ENCODE data around the gene TNRC6B.
"Not testable (repeated sequence)": the region's sequence is repeated elsewhere in the genome, so short reads cannot be mapped to it uniquely, and the experiment has no call there.

Gene TNRC6B

DNA sequence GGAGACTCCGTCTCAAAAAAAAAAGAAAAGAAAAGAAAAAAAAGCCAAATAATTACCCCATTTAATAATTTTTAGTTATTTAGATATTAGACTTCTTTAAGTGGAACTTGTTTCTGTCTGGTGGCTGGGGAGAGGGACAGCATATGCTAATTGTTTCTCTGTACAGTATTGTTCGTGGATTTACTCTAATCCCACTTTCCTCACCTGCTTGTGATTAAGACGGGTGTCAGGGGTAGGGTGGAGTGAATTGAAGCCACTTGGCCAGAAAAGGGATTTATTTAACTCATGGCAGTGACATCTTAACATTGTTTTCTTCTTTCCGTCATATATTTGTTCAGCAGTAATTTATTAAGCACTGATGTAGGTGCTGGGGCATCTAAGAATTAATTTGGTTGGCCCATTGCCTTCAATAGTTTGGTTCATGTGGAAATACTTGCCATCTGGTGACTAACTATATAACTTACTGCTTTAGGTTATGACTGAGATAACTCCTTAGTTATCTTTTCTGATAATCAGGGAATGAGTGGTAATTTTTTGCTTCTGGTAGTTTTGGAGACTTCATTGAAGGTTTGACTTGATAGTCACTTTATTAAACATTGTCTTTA, 4.6 kb downstream of the TNRC6B start:
- DNase-seq = no peak

DNA sequence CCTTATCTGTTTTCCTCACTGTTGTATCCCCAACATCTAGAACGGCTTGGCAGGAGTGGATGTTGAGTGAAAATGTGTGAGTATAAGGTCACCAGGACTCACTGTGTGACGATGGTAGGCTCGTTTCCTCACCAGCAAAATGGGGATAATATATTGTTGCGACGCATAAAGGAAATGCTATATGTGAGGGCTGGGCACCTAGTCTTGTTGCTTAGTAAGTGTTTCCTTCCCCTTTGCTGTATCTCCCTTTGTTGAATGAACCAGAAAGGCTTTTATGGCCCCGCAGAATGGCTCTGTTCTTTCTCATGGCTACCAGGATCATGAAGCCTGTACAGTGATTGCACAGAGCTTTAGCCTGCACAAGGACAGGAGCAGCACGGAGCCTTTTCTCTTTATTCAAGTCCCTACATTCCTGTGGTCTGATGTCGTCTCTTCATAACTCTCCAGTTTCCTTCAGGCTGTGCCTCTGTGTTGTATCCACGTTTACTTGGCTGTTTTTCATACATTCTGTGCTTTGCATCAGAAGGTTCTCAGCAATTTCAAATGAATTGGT, 5.4 kb downstream of the TNRC6B start:
- no peak for DNase-seq

DNA sequence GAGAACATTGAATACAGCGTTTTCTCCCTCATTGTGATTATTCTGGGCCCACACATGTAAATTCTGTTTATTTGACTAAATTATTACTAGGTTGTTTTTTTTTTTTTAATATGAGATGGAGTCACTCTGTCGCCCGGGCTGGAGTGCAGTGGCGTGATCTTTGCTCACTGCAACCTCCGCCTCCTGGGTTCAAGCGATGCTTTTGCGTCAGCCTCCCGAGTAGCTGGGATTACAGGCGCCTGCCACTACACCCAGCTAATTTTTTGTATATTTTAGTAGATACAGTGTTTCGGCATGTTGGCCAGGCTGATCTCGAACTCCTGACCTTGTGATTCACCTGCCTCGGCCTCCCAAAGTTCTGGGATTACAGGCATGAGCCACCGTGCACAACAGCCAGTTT, 5.9 kb downstream of the TNRC6B start:
- not testable (repeated sequence) for DNase-seq

DNA sequence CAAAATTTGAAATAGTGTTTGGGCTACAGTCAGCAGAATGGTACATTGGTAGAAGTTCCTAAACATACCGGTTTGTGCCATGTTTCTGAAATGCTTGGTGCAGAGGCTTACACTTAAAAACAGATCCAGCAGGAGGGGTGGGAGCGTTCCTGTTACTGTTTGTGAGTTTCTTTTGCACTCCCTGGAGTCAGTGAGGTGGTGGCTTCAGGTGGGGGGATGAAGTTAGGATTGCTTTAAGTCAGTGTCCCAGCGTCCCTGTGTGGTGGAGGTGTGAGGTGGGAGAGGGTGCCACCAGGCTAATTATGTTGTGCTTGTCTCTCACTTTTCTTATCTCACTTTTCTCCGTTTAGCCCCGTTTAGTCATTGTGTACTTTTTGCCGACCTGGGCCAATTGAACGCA, 9.7 kb downstream of the TNRC6B start:
- no peak for DNase-seq

DNA sequence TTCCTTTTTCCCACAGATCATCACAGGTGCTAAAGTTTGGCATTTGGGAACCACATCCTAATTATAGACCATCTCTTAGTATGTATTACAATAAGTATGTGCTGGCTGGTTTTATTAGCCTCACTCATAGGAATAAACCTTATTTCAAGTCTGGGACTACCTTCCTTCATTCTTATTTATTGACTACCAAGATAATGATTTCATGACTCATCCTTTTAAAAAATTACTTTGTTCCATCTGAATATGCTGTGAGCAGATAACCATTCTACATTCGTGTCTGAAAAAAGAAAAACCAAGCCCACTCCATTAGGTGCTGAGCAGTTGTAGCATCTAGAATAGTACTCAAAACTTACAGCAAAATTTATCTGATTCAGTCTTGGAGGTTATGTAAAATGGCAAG, 12.3 kb downstream of the TNRC6B start:
- DNase-seq = no peak

DNA sequence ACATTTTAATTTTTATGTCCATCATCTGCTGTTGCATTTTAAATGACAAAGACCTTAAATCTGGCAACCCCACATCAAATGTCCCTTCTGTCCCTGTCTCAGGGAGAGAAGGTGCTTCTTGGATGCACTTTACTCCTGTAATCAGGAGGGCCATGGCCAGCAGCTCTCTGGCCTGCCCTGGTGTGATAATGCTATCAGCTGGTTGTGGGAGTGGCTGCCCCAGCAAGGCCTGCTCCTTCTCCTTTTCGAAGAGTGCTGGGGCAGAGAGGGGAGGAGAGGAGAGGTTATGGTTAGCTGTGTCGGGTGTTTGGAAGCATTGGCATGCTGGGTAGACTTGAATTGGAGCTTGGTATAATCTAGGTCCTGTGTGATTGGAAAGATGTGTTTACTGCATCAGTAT, 12.8 kb downstream of the TNRC6B start:
- no peak for DNase-seq

DNA sequence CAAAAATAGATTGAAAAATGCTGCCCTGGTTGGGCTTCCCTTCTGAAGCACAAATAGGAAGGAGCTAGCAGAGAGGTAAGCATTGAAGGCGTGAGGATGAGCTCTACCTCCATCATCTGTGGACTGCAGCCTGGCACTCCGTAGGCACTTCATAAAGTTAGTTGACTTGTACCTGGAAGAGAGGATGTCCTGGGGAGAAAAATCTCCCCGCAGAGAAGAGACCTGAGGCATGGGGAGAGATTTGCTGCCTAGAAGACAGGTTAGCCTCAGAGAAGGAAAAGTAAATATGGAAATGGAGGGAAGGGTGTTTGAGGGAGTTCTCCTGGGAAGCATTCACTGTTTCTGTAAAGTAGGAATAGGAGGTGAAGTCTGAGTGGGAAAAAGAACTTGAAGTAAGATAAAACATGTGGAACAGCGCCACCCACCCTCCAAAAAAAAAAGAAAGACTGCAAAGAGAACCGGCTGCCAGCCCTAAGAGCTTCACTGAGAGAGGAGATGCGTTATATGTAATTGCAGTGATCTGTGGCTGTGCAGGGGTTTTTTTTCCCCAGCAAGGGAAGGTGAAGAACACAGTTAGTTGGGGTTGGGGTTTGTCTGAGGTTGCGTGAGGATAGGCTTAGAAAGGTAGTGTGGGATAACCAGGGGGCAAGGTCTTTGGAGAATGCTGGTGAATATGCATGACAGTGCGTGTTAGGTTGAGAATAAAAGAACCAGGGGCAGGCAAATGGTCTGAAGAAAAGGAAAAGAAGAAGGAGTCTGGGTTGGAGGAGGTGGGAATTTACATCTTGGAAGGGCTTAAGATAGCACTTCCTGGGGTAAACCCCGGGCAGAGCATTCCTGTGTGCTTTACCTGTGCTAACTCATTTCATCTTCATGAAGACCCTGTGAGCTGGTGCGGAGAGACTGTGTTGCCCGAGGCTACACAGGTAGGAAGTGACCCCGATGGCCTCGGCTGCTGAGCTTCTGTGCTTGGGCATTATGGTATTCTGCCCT, 16.0 kb downstream of the TNRC6B start:
- DNase-seq = no peak

DNA sequence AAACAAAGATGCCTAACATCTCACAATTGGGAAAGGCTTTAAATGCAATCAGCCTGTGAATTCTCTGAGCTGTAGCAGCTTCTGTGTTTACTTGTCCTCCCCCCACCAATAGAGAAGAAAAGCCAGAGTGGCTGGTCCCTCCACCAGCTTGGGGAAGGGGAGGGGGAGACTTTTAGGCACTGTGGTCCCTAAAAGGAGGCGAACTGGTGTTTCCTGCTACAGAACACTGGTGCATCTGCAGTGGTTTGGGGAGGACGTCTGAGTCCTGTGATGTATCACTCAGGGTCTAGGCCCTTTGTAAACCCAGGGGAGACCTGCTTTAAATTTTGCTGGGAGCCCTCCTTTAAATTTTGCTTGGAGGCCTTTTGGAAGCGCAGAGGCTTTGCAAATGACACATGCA, 16.9 kb downstream of the TNRC6B start:
- DNase-seq = no peak

DNA sequence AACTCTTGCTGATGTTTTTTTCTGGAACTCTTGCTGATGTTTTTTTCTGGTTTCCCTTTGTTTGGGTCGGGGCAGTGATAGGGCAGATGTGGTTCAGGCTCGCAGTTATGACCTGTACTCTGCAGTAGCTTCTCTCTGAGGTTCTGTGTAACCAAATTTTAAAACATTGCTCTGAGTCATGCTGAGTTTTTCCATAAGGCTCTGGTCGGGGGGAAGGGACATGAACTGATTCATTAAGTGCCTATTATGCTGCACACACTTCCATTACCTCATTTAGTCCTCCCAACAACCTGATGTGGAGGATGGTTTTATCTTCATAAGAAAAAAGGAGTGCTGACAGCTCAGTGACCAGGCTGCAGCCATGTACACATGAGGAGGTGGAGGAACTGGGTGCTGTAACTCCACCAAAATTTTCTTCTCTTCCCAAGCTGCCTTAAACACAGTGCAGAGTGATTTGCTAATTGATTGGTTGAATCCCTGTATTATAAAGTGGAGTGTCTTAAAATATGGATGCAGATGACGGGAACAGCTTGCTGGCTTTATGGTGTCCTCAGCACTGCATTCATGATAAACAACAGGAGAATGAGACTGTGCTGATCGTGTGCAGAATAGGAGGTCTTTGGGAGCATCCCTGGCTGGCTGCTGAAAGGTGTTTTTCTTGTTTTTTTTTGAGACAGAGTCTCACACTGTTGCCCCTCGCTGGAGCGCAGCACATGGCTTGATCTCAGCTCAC, 19.1 kb downstream of the TNRC6B start:
- no peak for DNase-seq

DNA sequence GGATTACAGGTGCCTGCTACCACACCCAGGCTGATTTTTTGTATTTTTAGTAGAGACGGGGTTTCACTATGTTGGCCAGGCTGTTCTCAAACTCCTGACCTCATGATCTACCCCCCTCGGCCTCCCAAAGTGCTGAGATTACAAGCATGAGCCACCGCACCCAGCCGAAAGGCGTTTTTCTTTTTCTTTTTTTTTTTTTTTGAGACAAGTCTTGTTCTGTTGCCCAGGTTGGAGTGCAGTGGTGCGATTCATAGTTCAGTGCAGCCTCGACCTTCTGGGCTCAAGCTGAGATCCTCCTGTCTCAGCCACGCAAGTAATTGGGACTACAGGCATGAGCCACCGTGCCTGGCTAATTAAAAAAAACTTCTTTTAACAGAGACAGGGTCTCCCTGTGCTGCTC, 19.7 kb downstream of the TNRC6B start:
- not testable (repeated sequence) for DNase-seq

DNA sequence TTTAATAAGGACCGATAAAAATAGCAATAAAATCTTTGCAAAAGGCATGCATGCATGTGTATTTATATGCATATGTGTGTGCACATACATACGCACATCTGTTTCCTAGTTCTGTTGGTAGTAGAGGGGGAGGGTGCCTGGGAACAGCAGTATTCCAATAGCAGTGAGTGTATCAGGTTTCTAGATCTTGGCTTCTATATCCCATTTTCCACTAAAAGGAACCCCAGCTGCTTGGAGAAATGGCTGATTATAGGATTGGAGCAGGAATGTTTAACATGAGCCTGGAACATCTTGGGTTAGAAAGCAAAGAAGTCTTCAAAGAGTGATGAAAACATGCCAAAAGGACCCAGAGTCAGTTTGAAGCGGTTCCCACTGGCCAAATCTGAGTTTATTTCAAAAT, 21.0 kb downstream of the TNRC6B start:
- no peak for DNase-seq

DNA sequence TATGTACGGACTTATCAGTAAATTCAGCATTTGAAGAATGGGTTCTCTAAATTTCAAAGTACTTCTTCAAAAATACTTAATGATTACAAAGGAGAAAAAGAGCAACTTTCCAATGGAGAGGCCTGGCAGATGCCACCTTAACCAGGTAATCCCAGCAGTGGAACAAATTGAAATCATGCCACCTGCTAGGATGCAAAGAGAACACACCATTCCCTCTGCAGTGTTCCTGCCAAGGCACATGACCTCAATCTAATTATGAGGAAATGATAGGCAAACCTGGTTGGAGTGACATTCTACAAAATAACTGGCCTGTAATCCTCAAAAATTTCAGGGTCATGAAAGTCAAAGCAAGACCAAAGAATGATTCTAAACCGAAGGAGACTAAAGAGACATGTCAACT, 21.5 kb downstream of the TNRC6B start:
- DNase-seq = no peak

DNA sequence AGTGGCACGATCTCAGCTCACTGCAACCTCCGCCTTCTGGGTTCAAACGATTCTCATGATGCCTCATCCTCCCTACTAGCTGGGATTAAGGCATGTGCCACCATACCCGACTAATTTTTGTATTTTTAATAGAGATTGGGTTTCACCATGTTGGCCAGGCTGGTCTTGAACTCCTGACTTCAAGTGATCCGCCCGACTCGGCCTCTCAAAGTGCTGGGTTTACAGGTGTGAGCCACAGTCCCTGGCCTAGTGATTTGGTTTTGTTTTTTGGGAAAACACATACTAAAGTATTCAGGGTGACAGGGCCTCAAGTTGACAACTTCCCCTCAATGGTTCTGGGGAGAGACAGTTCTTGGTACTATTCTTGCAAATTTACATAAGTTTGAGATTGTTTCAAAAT, 22.1 kb downstream of the TNRC6B start:
- no peak for DNase-seq

DNA sequence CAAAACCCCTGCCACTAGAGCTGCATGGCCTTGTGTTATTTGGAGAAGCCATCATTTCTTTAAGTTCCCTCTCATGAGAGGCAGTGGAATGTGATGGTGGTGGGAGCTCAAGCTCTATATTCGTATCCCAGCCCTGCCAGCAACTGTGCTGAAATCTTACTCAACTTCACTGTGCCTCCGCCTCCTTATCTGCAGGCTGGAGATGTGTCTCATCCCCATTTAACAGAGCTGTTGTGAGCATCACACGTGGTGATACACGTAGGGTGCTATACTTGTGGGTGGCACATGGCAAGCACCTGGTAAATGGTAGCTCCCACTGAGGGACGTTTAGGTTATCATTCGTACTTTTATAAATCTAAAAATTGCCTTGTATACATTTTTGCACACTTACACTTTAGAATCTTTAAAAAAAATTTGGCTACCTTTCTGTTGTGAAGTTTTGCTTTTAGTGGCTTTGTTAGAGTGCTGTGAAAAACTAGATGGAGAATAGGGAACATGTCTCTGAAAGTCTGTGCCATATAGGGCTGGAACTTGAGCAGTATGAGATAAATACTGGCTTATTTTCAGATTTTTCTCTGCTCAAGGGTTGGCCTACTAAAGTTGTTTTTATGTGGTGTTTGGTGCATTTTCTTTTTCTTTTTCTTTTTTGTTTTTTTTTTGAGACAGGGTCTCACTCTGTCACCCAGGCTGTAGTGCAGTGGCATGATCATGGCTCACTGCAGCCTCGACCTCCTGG, 23.2 kb downstream of the TNRC6B start:
- DNase-seq = no peak

DNA sequence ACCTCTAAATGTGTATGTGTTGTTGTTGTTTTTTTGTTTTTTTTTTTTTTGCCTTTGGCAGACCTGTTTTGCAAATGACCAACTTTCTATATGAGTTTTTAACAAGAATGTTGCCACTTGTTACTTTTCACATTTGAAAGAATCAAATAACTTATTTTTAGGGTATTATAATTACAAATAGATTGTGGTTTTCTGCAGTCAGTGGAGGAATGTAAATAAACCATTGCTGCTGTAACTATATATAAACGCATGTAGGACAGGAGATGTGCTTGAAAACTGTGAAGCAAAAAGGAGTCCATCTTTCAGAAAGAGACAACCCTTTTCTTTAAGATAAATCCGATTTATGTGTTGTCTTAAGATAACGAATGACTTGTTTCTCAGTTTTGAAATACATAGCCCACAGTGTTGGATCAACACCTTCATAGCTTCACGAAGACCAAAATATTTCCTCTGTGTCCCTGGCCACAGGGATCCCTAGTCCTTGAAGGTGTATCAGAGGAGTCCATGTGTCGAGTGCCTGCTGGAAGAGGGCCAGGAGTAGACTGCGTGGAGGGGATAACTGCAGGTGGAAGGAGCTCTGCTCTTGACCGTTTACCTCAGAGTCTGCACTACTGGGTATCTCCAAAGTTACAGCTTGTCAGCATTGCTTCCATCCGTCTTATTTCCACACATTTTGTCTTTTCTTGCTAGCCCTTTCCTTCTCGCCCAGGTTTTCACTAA, 24.7 kb downstream of the TNRC6B start:
- no peak for DNase-seq

DNA sequence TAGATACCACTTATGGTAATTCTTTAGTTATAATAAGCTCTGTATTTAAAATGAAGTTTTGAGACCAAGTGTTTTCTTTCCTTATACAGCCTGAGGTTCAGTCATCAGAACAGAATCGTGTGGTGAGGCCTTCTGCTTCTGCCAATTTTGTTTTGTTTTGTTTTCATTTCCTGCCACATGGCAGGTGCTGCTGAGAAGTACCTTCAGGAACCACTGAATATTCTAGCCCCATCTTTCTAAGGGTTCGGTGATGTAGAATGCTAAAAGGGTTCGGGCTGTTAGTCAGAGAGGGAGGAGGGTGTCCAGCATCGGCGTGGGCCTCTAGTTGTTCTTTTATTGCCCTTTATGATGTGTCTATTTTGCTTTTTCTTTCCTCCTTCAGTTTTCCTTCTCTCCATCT, 25.8 kb downstream of the TNRC6B start:
- no peak for DNase-seq

DNA sequence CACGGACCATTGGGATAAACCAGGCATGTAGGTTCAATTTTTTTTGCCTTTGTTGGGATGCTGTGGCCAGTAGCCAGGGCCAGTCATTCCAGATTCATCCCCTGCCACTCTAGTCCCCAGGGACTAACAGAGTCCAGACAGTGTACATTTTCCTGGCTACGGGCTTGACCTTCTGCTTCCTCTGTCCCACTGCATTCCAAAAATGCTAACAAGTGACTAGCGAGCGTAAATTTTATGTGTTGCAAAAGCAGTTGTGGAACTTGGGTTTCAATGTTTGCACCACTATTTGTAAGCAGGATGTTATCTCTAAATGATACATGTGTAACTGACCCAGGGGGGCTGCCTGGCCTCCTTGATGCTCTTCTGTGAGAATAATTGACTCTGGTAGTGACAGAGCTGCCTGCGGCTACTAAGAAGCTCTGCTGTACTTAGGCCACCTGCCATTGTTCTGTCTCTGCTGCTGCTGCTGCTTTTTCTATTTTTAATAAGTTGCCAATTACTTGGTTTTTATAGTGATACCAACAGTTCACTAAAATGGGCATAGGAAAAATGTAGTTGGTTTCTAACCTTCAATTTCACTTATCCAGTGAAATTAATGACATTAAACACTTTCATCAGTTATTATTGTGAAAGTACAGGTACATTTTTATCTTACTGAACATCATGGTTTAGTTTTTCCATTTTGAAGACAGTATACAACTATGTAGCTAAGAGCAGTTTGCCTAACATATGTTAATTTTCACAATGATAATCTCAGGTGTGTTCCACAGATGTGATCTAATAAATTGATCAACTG, 26.8 kb downstream of the TNRC6B start:
- no peak for DNase-seq

DNA sequence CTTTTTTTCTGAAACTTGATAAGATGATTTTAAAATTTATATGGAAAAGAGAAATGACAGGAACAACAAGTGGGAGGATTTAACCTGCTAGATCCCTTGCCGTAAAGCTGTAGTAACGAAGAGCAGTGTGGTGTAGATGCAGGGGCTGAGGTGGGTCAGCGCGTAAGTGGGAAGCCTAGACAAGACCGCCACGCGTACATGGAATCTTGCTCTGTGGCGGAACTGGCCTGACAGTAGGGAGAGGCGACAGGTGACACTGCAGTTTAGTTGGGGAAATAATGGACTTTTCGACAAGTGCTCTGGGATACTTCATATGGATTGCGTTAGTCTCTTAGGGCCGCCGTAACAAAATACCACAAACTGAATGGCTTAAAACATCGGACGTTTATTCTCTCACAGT, 28.8 kb downstream of the TNRC6B start:
- no peak for DNase-seq

DNA sequence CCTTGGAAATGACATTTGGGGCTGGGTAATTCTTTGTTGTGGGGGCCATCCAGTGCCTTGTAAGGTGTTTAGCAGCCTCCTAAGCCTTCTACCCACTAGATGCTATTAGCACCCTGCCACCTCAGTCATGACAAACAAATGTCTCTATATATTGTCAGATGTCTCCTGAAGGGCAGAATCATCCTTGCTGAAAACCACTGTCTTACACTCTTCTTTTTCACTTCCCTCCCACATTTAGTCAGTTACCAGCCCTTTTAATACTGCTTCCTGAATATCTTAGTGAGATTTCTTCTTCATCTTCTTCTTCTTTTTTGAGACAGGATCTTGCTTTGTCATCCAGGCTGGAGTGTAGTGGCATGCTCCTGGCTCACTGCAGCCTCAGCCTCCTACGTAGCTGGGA, 33.1 kb downstream of the TNRC6B start:
- no peak for DNase-seq

DNA sequence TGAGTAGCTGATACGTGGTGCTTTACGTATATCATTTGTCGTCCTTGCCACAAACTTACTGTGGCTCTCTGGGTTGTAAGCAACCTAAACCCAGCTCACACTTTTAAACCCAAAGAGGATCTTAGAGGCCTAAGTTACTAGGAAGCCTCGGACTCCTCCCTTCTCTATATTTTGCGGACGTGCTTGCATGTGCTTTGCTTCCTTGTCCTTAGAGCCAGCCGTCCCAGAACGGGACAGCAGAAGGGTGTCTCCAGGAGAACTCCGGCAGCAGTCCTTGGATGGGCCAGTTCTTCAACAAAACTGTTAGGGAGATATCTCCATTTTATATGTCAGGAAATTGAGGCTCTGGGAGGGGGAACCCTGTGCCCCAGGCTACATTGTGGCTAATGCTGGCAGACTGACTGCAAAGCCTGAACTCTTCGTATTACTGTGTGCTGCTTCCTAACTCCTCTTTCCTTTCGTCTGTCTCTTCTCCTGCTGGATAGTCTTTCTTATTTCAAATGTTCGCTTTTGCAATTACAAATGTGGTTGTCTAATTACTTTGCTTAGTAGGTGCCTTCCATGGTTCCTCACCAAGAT, 33.8 kb downstream of the TNRC6B start:
- DNase-seq = no peak

DNA sequence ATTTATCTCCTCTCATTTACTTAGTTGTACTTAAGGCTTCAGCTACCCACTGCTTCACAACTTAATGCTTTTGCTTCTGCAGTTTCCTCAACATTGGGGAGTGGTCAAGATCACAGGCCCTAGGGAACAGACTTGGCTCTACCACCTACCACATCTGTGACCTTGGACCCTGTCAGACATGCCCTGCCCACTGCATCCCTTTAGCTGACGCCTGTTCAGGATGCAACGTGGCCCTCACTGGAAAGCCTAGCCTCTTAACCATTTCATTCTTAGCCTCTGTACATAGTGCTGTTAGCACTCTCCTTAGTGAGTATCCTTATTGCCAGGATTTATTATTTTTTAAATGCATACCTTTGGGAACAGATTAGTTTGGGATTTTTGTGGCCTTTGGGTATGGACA, 34.4 kb downstream of the TNRC6B start:
- DNase-seq = no peak

All from activated CD4-positive, CD25-positive, alpha-beta regulatory T cell treated with anti-CD3 and anti-CD28 coated beads, Interleukin-2, amount 50 U/mL, for 72 hours (primary cell).